NCI-H748 (cell line): Measurements from ENCODE around the gene DUT.

Experiments used
- DNase-seq: peaks from one replicate; lab custom pipeline; 2025; ENCODE audit not compliant: unreplicated experiment; lab: John Stamatoyannopoulos, UW

Gene DUT

DNA sequence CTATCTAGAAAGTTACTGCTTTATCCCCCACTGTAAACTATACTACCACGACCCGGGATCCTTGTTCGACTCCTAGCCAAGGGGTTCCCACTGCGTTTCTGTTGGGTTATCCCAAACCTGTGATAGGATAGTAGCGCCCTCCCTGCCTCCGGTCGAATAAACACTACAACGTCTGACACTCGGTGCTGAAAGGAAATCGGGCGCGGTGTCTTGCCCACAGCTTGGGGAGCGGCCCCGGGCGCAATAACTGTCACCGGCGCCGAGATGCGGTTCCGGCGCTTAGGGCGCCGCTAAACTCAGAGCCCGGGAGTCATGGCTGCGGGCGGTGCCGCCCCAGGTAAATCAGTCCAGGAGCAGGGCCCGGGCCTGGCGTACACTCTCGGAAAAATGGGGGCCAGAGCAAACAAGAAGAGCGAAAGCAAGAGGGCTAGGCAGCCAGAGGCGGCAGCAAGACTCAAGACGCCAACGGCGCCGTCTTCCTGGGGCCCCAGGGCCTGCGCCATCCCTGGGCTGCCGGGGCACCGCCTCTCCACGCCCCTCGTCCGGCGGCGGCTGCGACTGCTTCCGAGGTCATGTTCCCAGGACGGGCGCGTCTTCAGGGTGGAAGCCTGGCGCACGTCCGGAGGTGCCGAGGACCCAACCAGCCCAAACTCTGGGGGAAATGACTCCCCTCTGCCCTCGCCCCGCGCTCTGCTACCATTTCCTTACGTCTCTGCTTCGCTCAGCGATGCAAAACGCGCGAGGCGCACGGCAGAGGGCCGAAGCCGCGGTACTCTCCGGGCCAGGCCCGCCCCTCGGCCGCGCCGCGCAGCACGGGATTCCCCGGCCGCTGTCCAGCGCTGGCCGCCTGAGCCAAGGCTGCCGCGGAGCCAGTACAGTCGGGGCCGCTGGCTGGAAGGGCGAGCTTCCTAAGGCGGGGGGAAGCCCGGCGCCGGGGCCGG is at the start of gene DUT:
Gene DUT, plus strand, starts transcription at position 575 of the 941 bp plus-strand sequence. Its CDS starts 87 bp downstream, at position 662.
- DNase-seq = peak; percentile 78

- DNase-seq = no peak
Observed at GRCh38 chr15:48281674-48282073, 49.6 kb upstream of the DUT start.

DNA sequence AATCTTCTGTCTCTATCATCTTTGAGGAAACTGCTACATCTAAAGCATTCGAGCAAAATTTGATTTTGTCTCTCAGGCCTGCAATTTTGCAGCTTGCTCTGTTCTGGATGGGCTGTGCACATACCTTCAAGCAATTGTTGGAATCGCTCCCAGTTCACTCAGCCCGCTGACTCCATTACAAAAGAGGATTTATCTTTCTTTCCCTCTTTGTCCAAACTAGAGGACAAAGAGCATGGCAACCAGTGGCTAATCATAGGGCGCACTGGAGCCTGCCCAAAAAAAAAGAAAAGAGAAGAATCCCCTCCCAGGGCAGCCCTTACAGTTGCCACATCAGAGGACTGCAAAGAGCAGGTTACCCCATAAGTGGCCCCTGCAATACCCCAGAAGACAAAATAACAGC is 49.0 kb upstream of the DUT start:
- no peak for DNase-seq

GRCh38 chr15:48283396-48284145 is 47.7 kb upstream of the DUT start:
- DNase-seq = no peak

GRCh38 chr15:48285329-48286214 is 45.7 kb upstream of the DUT start:
- DNase-seq = peak; percentile 76

GRCh38 chr15:48289628-48290027 is 41.6 kb upstream of the DUT start:
- no peak for DNase-seq

- DNase-seq = no peak
Observed at GRCh38 chr15:48292458-48292857, 38.8 kb upstream of the DUT start.

- DNase-seq = no peak
Observed at GRCh38 chr15:48297668-48298067, 33.6 kb upstream of the DUT start.

DNA sequence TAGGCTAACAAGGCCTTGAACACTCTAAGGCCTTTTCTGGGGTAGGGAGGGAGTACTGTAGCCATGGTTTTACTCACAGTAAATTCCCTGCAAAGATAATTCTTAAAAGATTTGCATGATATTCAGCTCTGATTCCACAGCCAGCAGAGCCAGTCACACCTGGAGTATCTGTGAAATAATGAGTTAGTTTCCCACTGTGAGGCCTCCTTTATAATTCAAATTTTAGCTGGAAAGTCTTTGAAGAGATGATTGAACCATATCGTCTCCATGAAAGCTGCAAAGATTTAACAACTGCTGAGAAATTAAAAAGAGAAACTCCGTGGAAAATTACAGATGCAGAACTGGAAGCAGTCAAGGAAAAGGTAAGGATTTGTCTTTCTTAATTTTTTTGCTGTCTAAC is 32.3 kb upstream of the DUT start:
- peak; percentile 15 for DNase-seq

- no peak for DNase-seq
Observed at GRCh38 chr15:48300038-48300437, 31.2 kb upstream of the DUT start.

- DNase-seq = no peak
Observed at GRCh38 chr15:48304398-48304797, 26.8 kb upstream of the DUT start.

- DNase-seq = no peak
Observed at GRCh38 chr15:48306639-48307038, 24.6 kb upstream of the DUT start.

DNA sequence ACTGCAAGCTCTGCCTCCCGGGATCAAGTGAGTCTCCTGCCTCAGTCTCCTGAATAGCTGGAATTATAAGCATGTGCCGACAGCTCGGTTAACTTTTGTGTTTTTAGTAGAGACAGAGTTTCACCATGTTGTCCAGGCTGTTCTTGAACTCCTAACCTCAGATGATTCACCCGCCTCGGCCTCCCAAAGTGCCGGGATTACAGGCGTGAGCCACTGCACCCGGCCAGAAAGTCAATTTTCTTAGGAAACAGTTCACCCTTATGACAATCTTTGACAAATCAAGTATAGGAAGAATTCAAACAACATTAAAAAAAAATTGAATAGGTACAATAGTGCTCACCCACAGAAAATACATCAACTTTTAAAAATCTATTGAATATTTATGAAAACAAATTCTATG is 23.6 kb upstream of the DUT start:
- no peak for DNase-seq

GRCh38 chr15:48309740-48310139 is 21.5 kb upstream of the DUT start:
- no peak for DNase-seq

- no peak for DNase-seq
Observed at GRCh38 chr15:48313216-48313615, 18.0 kb upstream of the DUT start.

GRCh38 chr15:48315041-48315440 is 16.2 kb upstream of the DUT start:
- no peak for DNase-seq

DNA sequence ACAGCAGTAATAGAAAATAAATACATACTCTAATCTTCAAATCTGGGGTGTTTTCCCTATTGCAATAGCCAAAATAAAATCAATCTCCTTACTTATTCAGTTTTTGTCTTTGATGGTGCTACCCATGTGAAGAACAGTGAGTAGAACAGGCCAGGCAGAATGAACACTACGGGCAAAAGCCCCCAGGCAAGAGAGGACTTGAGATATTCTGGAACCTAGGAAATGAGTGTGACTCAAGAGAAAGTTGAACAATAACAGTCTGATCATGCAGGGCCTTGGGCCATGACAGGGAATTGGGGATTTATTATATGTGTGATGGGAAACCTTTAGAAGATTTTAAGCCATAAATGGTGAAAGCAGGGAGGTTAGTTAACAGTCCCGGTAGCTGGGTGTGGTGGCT is 14.0 kb upstream of the DUT start:
- DNase-seq = no peak

DNA sequence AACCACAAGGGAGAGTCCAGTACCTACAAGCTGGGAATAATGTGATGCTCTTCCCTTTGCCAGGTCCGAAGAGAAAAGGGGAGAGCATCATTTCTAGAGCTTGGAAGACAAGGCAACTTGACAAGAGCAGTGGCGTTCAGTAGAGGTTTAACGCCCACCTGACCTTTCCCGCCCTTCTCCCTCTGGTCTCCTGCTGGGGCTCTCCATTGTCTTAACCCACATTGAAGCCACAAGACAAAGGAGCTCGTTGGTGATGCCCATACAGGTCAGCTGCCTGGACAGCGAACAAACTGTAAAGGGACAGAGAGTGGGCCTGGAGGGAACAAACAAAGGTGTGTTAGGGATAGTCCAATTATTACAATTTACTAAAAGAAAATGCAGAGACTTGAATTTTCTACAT is 13.1 kb upstream of the DUT start:
- peak; percentile 39 for DNase-seq

- no peak for DNase-seq
Observed at GRCh38 chr15:48323294-48323693, 7.9 kb upstream of the DUT start.

GRCh38 chr15:48324949-48325348 is 6.3 kb upstream of the DUT start:
- peak; percentile 87 for DNase-seq

DNA sequence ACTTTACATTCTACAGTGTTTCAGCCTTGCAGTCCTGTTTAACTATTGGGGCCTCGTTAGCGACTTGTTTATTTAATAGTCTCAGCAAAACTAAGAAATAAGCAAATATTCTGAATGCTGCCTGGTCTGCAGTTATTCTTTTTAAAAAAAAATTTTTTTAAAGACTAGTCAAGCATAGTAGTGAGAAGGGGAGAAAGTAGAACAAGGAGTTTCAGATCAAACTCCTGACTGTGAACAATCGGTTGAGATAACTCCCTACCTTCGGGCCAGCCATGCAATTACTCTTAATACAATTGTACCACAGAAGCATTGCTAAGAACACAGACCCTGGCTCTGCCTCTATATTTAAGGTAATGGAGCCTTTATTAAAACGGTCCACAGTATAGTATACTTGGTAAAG is 5.8 kb upstream of the DUT start:
- no peak for DNase-seq
